Stimulated activated CD8-positive, alpha-beta memory T cell treated with anti-CD3 and anti-CD28 coated beads, Interleukin-4, amount 100 ng/mL, for 24 hours (primary cell): ENCODE data around the gene ERCC1.

ENCODE experiments used
- DNase-seq: peaks from one replicate; pipeline ENCODE4 v3.0.0-alpha.2; 2020; ENCODE audit warnings: low read depth

The ERCC1 gene

GRCh38 chr19:45405435-45406225 lies 18.1 kb downstream of the ERCC1 start:
- peak; percentile 74 for DNase-seq

DNA sequence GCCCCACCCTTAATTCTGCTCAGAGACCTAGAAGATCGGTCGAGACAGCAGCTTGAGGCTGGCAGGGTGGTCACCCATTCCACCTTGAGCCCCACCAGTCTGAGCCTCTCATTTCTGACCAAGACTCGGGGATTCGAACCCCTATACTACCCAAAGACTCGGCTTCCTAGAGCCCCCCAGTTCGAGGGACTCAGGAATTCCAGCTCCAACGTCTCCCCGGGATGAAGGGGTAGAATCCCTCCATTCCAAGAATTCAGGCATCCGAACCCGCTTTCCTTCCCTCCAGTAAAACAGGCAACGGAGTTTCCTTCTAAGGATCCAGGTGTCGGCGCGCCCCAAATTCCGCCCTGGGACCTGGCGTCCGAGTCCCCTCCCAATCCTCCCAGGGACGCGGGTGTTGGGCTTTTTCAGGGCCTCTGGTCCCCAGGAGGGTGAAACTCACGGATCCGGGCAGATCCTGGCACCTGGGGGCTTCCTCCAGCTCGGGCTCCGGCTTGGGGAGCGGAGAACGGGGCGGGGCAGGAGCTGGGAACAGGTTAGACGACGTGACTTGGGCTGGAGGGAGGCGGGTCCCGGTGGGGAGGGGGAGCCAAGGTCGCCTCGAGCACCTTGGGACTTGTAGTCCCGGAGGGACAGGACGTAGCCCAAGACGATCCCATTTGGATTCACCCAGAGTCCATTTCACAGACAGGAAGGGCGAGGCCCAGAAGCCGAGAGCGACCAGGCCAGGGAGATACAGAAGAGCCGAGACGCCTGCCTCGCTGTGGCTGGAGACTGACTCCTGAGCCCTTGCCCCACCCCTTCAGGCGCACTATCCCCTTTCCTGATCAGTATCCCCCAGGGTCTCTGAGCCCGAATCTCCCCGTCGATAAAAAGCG lies 18.9 kb downstream of the ERCC1 start, which contains the start of gene PPP1R13L:
Gene PPP1R13L (minus strand): TSS at position 513 of the 878 bp plus-strand sequence. CDS start 6,751 bp downstream, outside the sequence.
- DNase-seq = no peak

DNA sequence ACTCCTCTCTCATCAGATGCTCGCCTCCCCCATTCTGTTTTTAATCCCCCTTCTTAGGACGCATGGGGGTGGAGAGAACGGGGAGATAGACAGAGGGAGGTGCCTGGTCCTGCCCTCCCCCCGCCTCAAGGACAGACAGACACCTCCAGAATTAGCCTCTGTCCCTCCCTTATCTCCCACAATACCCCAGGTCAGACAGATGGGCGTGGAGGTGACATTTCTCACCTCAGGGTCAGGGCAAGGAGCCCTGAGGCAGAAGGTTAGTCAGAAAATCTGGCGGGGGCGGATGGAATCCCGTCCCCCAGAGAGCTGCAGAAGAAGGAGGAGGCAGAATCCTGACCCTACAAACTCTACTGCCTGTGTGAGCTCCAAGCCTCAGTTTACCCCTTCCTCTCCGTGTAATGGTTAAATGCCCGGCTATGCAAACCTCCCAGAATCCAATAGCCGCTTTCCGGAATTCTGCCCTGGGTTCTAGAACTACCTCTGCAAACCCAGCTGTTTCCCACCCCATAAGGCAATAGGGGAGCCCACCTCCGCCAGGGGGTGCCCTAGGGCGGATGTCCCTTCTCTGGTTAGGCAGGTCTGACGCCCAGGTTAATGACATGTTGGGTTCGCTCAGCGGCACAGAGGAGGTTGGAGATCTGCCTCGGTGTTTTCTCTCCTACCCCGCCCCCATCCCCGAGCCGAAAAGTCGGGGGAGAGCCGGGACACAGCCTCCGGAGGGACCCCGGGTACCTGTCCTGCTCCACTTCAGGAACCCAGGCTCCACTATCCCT lies 19.7 kb downstream of the ERCC1 start:
- peak; percentile 48 for DNase-seq

GRCh38 chr19:45403272-45403671 lies 20.4 kb downstream of the ERCC1 start:
- no peak for DNase-seq

DNA sequence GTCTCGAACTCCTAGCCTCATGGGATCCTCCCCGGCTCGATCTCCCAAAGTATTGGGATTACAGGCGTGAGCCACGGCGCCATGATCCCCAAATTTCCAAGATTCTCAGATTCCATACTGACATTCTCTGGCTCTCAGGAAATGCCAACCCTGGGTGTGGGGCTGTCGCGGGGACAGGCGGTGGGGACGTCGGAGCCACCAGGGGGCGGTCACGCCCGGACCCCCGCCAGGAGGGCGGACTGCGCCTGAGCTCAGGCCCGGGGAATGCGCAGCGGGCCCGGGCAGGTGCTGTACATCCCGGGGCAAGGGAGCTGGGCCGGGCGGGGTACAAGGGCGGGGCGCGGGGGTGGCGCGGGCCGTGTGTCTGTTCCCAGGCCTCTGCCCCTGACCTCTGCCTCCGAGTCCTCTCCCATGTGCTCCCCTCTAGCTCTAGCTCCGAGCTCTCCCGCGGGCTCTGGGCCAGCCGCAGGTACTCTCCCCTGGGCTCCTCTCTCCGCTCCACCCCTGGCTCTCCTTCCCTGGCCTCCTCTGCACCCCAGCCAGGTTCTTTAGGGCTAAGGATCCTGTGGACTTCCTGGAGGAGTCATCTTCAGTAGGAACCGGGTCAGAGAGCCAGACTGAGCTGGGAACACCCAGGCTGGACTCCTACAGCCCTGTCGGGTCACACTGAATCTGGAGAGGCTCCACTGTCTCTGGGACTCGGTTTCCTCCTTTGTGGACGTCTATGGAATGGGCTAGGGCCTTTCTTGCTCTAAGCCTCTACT lies 21.2 kb downstream of the ERCC1 start:
- no peak for DNase-seq

GRCh38 chr19:45401815-45402214 lies 21.9 kb downstream of the ERCC1 start:
- no peak for DNase-seq

- DNase-seq = no peak
These were observed 23.5 kb downstream of the ERCC1 start for GRCh38 chr19:45400192-45400591.

GRCh38 chr19:45395821-45396617 lies 27.7 kb downstream of the ERCC1 start:
- DNase-seq = no peak

- no peak for DNase-seq
These were observed 31.6 kb downstream of the ERCC1 start for GRCh38 chr19:45391871-45392665.

DNA sequence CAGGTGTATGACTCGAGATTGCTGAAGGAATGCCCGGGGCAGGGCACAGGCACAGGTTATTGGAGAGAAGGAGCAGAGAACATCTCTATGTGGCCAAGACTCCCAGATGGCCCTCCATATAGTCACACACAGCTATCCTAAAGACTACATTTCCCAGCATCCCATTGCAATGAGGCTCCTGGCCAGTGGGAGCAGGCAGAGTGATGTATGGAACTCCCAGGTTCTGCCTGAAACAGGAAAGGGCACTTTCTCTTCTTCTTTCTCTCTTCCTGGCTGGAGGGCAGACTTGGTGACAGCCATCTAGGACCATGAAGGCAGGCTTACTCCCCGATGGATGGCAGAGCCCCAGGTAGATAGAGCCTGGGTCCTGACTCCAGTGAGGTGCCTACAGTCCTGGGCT lies 32.4 kb downstream of the ERCC1 start:
- DNase-seq = no peak

- no peak for DNase-seq
These were observed 38.1 kb downstream of the ERCC1 start for GRCh38 chr19:45385392-45386221.

GRCh38 chr19:45382426-45382825 lies 41.3 kb downstream of the ERCC1 start:
- no peak for DNase-seq

DNA sequence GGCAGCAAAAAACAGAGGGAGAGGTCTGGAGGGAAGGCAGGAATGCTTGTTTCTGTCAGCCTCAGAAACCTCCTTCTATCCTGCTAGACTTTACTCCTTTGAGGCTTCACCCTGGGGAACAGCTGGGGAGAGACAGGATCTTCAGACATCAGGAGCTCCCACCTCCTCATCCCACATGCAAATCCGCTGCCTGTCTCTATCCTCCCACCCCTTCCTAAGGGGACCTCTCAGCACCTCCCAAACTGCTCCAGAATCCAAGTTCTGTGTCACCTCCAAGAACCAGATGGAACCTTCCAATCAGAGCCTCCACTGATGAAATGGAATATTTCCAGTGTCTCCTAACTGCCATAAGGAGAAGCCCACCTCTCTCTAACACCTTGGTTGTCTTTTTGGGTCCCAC lies 43.6 kb downstream of the ERCC1 start:
- no peak for DNase-seq

DNA sequence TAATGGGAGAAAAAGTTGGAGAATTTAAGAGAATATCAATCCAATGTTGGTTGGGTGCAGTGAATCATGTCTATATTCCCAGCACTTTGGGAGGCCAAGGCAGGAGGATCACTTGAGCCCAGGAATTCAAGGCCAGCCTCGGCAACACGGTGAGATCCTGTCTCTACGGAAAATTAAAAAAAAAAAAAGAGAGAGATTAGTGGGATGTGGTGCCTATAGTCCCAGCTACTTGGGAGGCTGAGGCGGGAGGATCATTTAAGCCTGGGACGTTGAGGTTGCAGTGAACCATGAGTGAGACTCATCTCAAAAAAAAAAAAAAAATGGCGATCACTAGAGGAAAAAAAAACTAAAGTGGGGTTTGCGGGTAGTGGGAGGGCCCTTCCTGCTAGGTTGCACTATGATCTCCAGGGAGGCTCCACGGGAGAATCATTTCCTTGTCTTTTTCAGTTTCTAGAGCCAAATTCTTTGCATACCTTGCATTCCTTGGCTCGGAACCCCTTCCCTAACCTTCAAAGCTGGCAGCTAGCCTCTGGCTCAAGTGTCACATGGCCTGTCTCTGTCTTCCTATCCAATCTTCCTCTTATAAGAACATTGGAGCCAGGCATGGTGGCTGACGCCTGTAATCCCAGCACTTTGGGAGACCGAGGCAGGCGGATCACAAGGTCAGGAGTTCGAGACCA lies 47.5 kb downstream of the ERCC1 start:
- no peak for DNase-seq

- DNase-seq = peak; percentile 98
These were observed 53.1 kb downstream of the ERCC1 start, which contains the start of gene ERCC2 for GRCh38 chr19:45370410-45371204. Gene ERCC2 (minus strand): TSS chr19:45370573. CDS start chr19:45370540, 33 bp downstream.

GRCh38 chr19:45368737-45369340 lies 54.9 kb downstream of the ERCC1 start:
- DNase-seq = no peak

GRCh38 chr19:45368127-45368526 lies 55.6 kb downstream of the ERCC1 start:
- DNase-seq = no peak
